HepG2 (cell line): Measurements from ENCODE around the gene SYNGR2. TPM values are rescaled to one million over a fixed set of nuclear protein-coding genes. Genes with fewer than 3 reads are reported as not detected.

Experiments
- CEBPZ ChIP-seq: IDR thresholded peaks from 2 replicates; pipeline ENCODE4 v1.6.1; 2012; ENCODE audit warnings: low read length, improper control_type of control experiment
- CHD4 ChIP-seq: fragments of 200-600 bp; sonication (generic); IDR thresholded peaks from 2 replicates; pipeline ENCODE4 v1.7.0; 2017; ENCODE audit warnings: mild to moderate bottlenecking, low read length, borderline replicate concordance
- GLI4 ChIP-seq: sonication (generic); formaldehyde crosslinking; IDR thresholded peaks from 2 replicates; pipeline ENCODE4 v1.5.1; 2020; ENCODE audit warnings: missing genetic modification reagents, mild to moderate bottlenecking, moderate library complexity, borderline replicate concordance
- KDM1A ChIP-seq: IDR thresholded peaks from 2 replicates; pipeline ENCODE4 v1.6.1; 2016; ENCODE audit warnings: missing compliant biosample characterization
- KDM3A ChIP-seq: IDR thresholded peaks from 2 replicates; pipeline ENCODE4 v1.6.1; 2018; ENCODE audit warnings: low read depth, missing compliant biosample characterization
- NFIB ChIP-seq: sonication (generic); formaldehyde crosslinking; IDR thresholded peaks from 2 replicates; pipeline ENCODE4 v1.9.0; 2021; ENCODE audit warnings: missing genetic modification reagents, mild to moderate bottlenecking, borderline replicate concordance
- PLRG1 ChIP-seq: fragments of 450-650 bp; conservative IDR thresholded peaks from 2 replicates; pipeline ENCODE4 v1.6.1; 2016
- TCF12 ChIP-seq, 2 experiments: fragments of 450-650 bp in 1 of 2; sonication (generic) in 1 of 2; formaldehyde crosslinking in 1 of 2; IDR thresholded peaks; 2 replicates each; pipeline versions ENCODE4 v1.6.1 to v1.8.0; 2017 to 2022; ENCODE audit warnings: antibody characterized with exemption in 1 of 2, mild to moderate bottlenecking in 1 of 2, missing genetic modification reagents in 1 of 2, moderate library complexity in 1 of 2
- ZNF451 ChIP-seq: sonication (generic); formaldehyde crosslinking; IDR thresholded peaks from 2 replicates; pipeline ENCODE4 v1.5.0; 2020; ENCODE audit warnings: mild to moderate bottlenecking, missing genetic modification reagents
- ZNF639 ChIP-seq: conservative IDR thresholded peaks from 2 replicates; pipeline ENCODE4 v1.6.1; 2018; ENCODE audit warnings: missing genetic modification reagents
- ZNF672 ChIP-seq: sonication (generic); formaldehyde crosslinking; IDR thresholded peaks from 2 replicates; pipeline ENCODE4 v1.8.1; 2022; ENCODE audit warnings: missing genetic modification reagents
- polyA plus RNA-seq, 8 experiments: library from polyadenylated mRNA; depleted of rRNA in 3 of 8; stranded (reverse) in 7 of 8; unstranded in 1 of 8; fragments of >200 nt; fragmentation: Illumina TruSeq in 4 of 8; extraction: Trizol in 4 of 8; gene quantifications; 2 replicates each; pipeline versions ENCODE4 v1.2.1 to v1.2.3, GENCODE V29; 2011 to 2016; ENCODE audit warnings: low read depth in 4 of 8, missing spikeins in 1 of 8, mixed read lengths in 1 of 8; ENCODE audit not compliant: insufficient read depth in 1 of 8
- total RNA-seq, 5 experiments: library from RNA; depleted of rRNA; stranded (reverse); fragments of >200 nt; fragmentation: Illumina TruSeq; extraction: Trizol; gene quantifications; 2 replicates each; pipeline ENCODE4 v1.2.3, GENCODE V29; 2016; ENCODE audit warnings: low read depth in 1 of 5
- TF ChIP-seq, protein P1 (sequence below), 2 experiments: sonication (generic) in 1 of 2; formaldehyde crosslinking in 1 of 2; IDR thresholded peaks; 2 replicates each; pipeline versions ENCODE4 v1.4.0 to v1.6.1; 2016 to 2020; ENCODE audit warnings: borderline replicate concordance in 1 of 2, low read depth in 1 of 2, mild to moderate bottlenecking in 1 of 2, missing genetic modification reagents in 1 of 2
- TF ChIP-seq, protein P2 (sequence below): sonication (generic); formaldehyde crosslinking; IDR thresholded peaks from 2 replicates; pipeline ENCODE4 v1.4.0; 2020; ENCODE audit warnings: missing genetic modification reagents, mild to moderate bottlenecking, borderline replicate concordance
- TF ChIP-seq, protein P3 (sequence below): sonication (generic); formaldehyde crosslinking; IDR thresholded peaks from 2 replicates; pipeline ENCODE4 v1.9.0; 2021; ENCODE audit warnings: missing genetic modification reagents, borderline replicate concordance

Gene SYNGR2
- total and polyA plus RNA-seq, 2 of the 13 experiments (the other 11 are each of a cell fraction or from before 2014, with no cell fraction given), result 46.7 to 170 TPM

GRCh38 chr17:78126895-78127238 lies 41.5 kb upstream of the SYNGR2 start (continued):
- TF ChIP-seq, protein P1, sequence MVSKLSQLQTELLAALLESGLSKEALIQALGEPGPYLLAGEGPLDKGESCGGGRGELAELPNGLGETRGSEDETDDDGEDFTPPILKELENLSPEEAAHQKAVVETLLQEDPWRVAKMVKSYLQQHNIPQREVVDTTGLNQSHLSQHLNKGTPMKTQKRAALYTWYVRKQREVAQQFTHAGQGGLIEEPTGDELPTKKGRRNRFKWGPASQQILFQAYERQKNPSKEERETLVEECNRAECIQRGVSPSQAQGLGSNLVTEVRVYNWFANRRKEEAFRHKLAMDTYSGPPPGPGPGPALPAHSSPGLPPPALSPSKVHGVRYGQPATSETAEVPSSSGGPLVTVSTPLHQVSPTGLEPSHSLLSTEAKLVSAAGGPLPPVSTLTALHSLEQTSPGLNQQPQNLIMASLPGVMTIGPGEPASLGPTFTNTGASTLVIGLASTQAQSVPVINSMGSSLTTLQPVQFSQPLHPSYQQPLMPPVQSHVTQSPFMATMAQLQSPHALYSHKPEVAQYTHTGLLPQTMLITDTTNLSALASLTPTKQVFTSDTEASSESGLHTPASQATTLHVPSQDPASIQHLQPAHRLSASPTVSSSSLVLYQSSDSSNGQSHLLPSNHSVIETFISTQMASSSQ (IDR thresholded peaks at IDR 0.05; ENCODE audit: low read depth), result no peak
- TF ChIP-seq, protein P1 (CRISPR knock-in tag; IDR thresholded peaks at IDR 0.05; ENCODE audit: borderline replicate concordance), result no peak
- TF ChIP-seq ZNF451 (CRISPR knock-in tag) (no peak), GLI4 (CRISPR knock-in tag) (no peak), NFIB (CRISPR knock-in tag) (no peak), KDM1A (CRISPR knock-in tag) (no peak), ZNF672 (CRISPR knock-in tag) (no peak), CHD4 (no peak), ZNF639 (CRISPR knock-in tag) (no peak), KDM3A (CRISPR knock-in tag) (no peak), CEBPZ (no peak), PLRG1 (no peak), TCF12 (IDR thresholded peaks at IDR 0.05) (no peak), TCF12 (CRISPR knock-in tag; IDR thresholded peaks at IDR 0.05) (peak; percentile 64; the same call in 1 of the 2 replicates)
- TF ChIP-seq, protein P2, sequence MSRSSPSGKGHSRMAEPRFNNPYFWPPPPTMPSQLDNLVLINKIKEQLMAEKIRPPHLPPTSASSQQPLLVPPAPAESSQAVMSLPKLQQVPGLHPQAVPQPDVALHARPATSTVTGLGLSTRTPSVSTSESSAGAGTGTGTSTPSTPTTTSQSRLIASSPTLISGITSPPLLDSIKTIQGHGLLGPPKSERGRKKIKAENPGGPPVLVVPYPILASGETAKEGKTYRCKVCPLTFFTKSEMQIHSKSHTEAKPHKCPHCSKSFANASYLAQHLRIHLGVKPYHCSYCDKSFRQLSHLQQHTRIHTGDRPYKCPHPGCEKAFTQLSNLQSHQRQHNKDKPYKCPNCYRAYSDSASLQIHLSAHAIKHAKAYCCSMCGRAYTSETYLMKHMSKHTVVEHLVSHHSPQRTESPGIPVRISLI (CRISPR knock-in tag), result 0 out of 2 replicates have a peak, but pooled peaks have one; percentile 25
- TF ChIP-seq, protein P3, sequence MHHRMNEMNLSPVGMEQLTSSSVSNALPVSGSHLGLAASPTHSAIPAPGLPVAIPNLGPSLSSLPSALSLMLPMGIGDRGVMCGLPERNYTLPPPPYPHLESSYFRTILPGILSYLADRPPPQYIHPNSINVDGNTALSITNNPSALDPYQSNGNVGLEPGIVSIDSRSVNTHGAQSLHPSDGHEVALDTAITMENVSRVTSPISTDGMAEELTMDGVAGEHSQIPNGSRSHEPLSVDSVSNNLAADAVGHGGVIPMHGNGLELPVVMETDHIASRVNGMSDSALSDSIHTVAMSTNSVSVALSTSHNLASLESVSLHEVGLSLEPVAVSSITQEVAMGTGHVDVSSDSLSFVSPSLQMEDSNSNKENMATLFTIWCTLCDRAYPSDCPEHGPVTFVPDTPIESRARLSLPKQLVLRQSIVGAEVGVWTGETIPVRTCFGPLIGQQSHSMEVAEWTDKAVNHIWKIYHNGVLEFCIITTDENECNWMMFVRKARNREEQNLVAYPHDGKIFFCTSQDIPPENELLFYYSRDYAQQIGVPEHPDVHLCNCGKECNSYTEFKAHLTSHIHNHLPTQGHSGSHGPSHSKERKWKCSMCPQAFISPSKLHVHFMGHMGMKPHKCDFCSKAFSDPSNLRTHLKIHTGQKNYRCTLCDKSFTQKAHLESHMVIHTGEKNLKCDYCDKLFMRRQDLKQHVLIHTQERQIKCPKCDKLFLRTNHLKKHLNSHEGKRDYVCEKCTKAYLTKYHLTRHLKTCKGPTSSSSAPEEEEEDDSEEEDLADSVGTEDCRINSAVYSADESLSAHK (CRISPR knock-in tag), result no peak
